H1 (cell line): Measurements from ENCODE around the gene RB1. TPM values are rescaled to one million over a fixed set of nuclear protein-coding genes. Genes with fewer than 3 reads are reported as not detected.

Source experiments
- CHD2 ChIP-seq: IDR thresholded peaks from 2 replicates; pipeline ENCODE4 v1.6.1; 2012; ENCODE audit warnings: low read length, improper control_type of control experiment
- CTCF ChIP-seq, 3 experiments: IDR thresholded peaks; 1 replicate in 2 of 3; 2 replicates in 1 of 3; pipeline versions ENCODE4 v1.5.1 to v1.6.1; 2011; ENCODE audit warnings: low read length in 3 of 3, mild to moderate bottlenecking in 3 of 3, inconsistent platforms in 2 of 3, low read depth in 1 of 3, moderate library complexity in 1 of 3; ENCODE audit not compliant: insufficient read depth in 1 of 3; ENCODE audit errors: control extremely low read depth in 1 of 3
- EGR1 ChIP-seq: IDR thresholded peaks from 2 replicates; pipeline ENCODE4 v1.6.1; 2011; ENCODE audit warnings: low read depth, low read length, borderline replicate concordance
- FOSL1 ChIP-seq: IDR thresholded peaks from 2 replicates; pipeline ENCODE4 v1.6.1; 2011; ENCODE audit warnings: mild to moderate bottlenecking, low read depth, low read length, moderate library complexity; ENCODE audit not compliant: insufficient read depth
- MAFK ChIP-seq: IDR thresholded peaks from 2 replicates; pipeline ENCODE4 v1.6.1; 2012; ENCODE audit warnings: low read depth, mild to moderate bottlenecking, improper control_type of control experiment, low read length
- NRF1 ChIP-seq: IDR thresholded peaks from 2 replicates; pipeline ENCODE4 v1.6.1; 2011; ENCODE audit warnings: mild to moderate bottlenecking, low read depth, low read length, improper control_type of control experiment
- SIX5 ChIP-seq: IDR thresholded peaks from 2 replicates; pipeline ENCODE4 v1.6.1; 2011; ENCODE audit warnings: mild to moderate bottlenecking, low read depth, low read length
- polyA plus RNA-seq, 7 experiments: library from polyadenylated mRNA; depleted of rRNA in 3 of 7; stranded (reverse) in 5 of 7; unstranded in 2 of 7; fragments of >200 nt in 5 of 7; fragments of 200-250 nt in 2 of 7; gene quantifications; 1 replicate in 5 of 7; 2 replicates in 1 of 7; 4 replicates in 1 of 7; pipeline versions ENCODE4 v1.2.1 to v1.2.3, GENCODE V29; 2011 to 2013; ENCODE audit warnings: missing spikeins in 2 of 7, mixed read lengths in 2 of 7
- total RNA-seq: library from RNA; stranded (reverse); fragmentation: NEBNext Ultra II Directional; extraction: Animal tissue kit (Norgen Biotek cat#: 25700); gene quantifications from 2 replicates; pipeline ENCODE4 v1.2.1, GENCODE V29; 2021
- TF ChIP-seq, protein P1 (sequence below): fragments of 300-600 bp; sonication (generic); IDR thresholded peaks from 2 replicates; pipeline ENCODE4 v1.7.1; 2012; ENCODE audit warnings: low read length, moderate library complexity, mild to moderate bottlenecking, inconsistent platforms; ENCODE audit not compliant: insufficient replicate concordance

Gene RB1
- total and polyA plus RNA-seq, 2 of the 8 experiments (the other 6 are each of a cell fraction or from before 2014, with no cell fraction given) = 4.1 to 17.5 TPM

DNA sequence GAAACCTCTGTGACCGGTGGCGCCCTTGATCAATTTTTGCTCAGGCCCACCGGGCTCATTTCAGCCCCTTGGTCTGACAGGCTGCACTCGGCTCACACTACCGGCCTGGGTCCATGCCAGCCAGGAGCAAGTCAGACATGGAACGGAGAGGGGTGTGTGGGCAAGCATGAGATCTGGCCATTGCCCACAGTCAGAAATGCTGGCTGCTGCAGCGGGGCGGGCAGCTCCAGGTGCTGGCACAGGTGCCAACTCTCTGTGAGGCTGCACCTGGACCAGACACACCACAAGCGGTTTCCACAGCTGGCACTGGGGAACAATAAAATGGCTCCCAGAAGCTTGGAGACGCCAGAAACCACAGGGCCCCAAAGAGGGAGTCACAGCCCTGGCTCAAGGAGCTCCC lies 153.0 kb downstream of the RB1 start (continued):
- no peak for TF ChIP-seq NRF1
- no peak for TF ChIP-seq CTCF (IDR thresholded peaks at IDR 0.05; ENCODE audit: control extremely low read depth in 1 of 3, insufficient read depth in 1 of 3, low read depth in 1 of 3, low read length in 3 of 3)
- no peak for TF ChIP-seq EGR1
- TF ChIP-seq CHD2 = no peak
- no peak for TF ChIP-seq FOSL1
- no peak for TF ChIP-seq SIX5
- no peak for TF ChIP-seq MAFK
- TF ChIP-seq, protein P1, sequence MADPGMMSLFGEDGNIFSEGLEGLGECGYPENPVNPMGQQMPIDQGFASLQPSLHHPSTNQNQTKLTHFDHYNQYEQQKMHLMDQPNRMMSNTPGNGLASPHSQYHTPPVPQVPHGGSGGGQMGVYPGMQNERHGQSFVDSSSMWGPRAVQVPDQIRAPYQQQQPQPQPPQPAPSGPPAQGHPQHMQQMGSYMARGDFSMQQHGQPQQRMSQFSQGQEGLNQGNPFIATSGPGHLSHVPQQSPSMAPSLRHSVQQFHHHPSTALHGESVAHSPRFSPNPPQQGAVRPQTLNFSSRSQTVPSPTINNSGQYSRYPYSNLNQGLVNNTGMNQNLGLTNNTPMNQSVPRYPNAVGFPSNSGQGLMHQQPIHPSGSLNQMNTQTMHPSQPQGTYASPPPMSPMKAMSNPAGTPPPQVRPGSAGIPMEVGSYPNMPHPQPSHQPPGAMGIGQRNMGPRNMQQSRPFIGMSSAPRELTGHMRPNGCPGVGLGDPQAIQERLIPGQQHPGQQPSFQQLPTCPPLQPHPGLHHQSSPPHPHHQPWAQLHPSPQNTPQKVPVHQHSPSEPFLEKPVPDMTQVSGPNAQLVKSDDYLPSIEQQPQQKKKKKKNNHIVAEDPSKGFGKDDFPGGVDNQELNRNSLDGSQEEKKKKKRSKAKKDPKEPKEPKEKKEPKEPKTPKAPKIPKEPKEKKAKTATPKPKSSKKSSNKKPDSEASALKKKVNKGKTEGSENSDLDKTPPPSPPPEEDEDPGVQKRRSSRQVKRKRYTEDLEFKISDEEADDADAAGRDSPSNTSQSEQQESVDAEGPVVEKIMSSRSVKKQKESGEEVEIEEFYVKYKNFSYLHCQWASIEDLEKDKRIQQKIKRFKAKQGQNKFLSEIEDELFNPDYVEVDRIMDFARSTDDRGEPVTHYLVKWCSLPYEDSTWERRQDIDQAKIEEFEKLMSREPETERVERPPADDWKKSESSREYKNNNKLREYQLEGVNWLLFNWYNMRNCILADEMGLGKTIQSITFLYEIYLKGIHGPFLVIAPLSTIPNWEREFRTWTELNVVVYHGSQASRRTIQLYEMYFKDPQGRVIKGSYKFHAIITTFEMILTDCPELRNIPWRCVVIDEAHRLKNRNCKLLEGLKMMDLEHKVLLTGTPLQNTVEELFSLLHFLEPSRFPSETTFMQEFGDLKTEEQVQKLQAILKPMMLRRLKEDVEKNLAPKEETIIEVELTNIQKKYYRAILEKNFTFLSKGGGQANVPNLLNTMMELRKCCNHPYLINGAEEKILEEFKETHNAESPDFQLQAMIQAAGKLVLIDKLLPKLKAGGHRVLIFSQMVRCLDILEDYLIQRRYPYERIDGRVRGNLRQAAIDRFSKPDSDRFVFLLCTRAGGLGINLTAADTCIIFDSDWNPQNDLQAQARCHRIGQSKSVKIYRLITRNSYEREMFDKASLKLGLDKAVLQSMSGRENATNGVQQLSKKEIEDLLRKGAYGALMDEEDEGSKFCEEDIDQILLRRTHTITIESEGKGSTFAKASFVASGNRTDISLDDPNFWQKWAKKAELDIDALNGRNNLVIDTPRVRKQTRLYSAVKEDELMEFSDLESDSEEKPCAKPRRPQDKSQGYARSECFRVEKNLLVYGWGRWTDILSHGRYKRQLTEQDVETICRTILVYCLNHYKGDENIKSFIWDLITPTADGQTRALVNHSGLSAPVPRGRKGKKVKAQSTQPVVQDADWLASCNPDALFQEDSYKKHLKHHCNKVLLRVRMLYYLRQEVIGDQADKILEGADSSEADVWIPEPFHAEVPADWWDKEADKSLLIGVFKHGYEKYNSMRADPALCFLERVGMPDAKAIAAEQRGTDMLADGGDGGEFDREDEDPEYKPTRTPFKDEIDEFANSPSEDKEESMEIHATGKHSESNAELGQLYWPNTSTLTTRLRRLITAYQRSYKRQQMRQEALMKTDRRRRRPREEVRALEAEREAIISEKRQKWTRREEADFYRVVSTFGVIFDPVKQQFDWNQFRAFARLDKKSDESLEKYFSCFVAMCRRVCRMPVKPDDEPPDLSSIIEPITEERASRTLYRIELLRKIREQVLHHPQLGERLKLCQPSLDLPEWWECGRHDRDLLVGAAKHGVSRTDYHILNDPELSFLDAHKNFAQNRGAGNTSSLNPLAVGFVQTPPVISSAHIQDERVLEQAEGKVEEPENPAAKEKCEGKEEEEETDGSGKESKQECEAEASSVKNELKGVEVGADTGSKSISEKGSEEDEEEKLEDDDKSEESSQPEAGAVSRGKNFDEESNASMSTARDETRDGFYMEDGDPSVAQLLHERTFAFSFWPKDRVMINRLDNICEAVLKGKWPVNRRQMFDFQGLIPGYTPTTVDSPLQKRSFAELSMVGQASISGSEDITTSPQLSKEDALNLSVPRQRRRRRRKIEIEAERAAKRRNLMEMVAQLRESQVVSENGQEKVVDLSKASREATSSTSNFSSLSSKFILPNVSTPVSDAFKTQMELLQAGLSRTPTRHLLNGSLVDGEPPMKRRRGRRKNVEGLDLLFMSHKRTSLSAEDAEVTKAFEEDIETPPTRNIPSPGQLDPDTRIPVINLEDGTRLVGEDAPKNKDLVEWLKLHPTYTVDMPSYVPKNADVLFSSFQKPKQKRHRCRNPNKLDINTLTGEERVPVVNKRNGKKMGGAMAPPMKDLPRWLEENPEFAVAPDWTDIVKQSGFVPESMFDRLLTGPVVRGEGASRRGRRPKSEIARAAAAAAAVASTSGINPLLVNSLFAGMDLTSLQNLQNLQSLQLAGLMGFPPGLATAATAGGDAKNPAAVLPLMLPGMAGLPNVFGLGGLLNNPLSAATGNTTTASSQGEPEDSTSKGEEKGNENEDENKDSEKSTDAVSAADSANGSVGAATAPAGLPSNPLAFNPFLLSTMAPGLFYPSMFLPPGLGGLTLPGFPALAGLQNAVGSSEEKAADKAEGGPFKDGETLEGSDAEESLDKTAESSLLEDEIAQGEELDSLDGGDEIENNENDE = no peak
- TF ChIP-seq, all 59 proteins: peak for 0
